Lung (tissue), 12 donors: ENCODE measurements around the gene GINM1. TPM values are rescaled to one million over a fixed set of nuclear protein-coding genes. Genes with fewer than 3 reads are reported as not detected.

Source experiments
- ATAC-seq: fragments of 200-7000 bp; cut with Tn5 transposase; one replicate; pipeline ENCODE4 v1.9.1; 2020; ENCODE audit warnings: moderate number of reproducible peaks; ENCODE audit not compliant: insufficient read depth, low FRiP score
- DNase-seq, 3 donors: peaks; one replicate each; pipeline ENCODE4 v3.0.0-alpha.2; 2013 to 2017
- H3K27ac ChIP-seq, 2 donors: one replicate each; pipeline ENCODE4 v1.5.1; 2013; ENCODE audit warnings: mild to moderate bottlenecking in 2 of 2, moderate library complexity in 2 of 2, control low read depth in 1 of 2, inconsistent platforms in 1 of 2, low read depth in 1 of 2, low read length in 1 of 2
- H3K27me3 ChIP-seq, 3 donors: one replicate each; pipeline ENCODE4 v1.5.1; 2013; ENCODE audit warnings: low read length in 2 of 3; ENCODE audit not compliant: control insufficient read depth in 3 of 3, insufficient read depth in 3 of 3
- H3K36me3 ChIP-seq, 4 donors: one replicate each; pipeline ENCODE4 v1.5.1; 2013; ENCODE audit warnings: low read length in 4 of 4, mild to moderate bottlenecking in 1 of 4, moderate library complexity in 1 of 4; ENCODE audit not compliant: control insufficient read depth in 4 of 4, insufficient read depth in 4 of 4
- H3K4me1 ChIP-seq, 5 donors: one replicate each; pipeline ENCODE4 v1.5.1; 2013; ENCODE audit warnings: low read length in 5 of 5, mild to moderate bottlenecking in 2 of 5, moderate library complexity in 1 of 5; ENCODE audit not compliant: control insufficient read depth in 5 of 5, insufficient read depth in 5 of 5
- H3K4me3 ChIP-seq: one replicate; pipeline ENCODE4 v1.5.1; 2013; ENCODE audit warnings: mild to moderate bottlenecking, control low read depth, moderate library complexity
- H3K9ac ChIP-seq, 2 donors: one replicate each; pipeline ENCODE4 v1.5.1; 2013; ENCODE audit warnings: low read length in 2 of 2, control low read depth in 1 of 2; ENCODE audit not compliant: insufficient read depth in 1 of 2
- H3K9me3 ChIP-seq, 4 donors: one replicate each; pipeline ENCODE4 v1.5.1; 2013; ENCODE audit warnings: low read length in 3 of 4, mild to moderate bottlenecking in 1 of 4, moderate library complexity in 1 of 4; ENCODE audit not compliant: control insufficient read depth in 4 of 4, insufficient read depth in 3 of 4
- WGBS, 2 donors: extraction: QIAGEN DNeasy Blood & Tissue Kit; methylation state at CpG; one replicate each; pipeline ENCODE4 v1.1.7; 2013; 5-methylcytosine and 5-hydroxymethylcytosine counted together
- polyA plus RNA-seq, 2 donors: library from polyadenylated mRNA; stranded (reverse); fragments of 200-250 nt; gene quantifications; one replicate each; pipeline ENCODE4 v1.2.1, GENCODE V29; 2013
- total RNA-seq, 2 donors: library from RNA; depleted of rRNA in 1 of 2; stranded (reverse); fragments of >200 nt in 1 of 2; gene quantifications; one replicate each; pipeline ENCODE4 v1.2.1, GENCODE V29; 2014 to 2021
- TF ChIP-seq, protein P1 (sequence below): IDR thresholded peaks from 2 replicates; pipeline ENCODE4 v1.5.1; 2012; ENCODE audit warnings: mild to moderate bottlenecking; ENCODE audit errors: control extremely low read depth, extremely low read depth
- donor health status: control.
- donor health status: control.
- donor health status: Bipolar disorder and iron deficiency.
- donor health status: healthy.
- donor health status: DM: yes; HTN: yes; CAD: no.

GINM1 gene
- total and polyA plus RNA-seq, 4 donors = 32.1 to 62.3 (median 36.1) TPM

- ATAC-seq = no peak
- Histone ChIP-seq H3K27me3 (no peaks in the 10 kb centered on the region), H3K4me1 (no peaks in the 10 kb centered on the region), H3K9ac (no peak overlapping the region), H3K36me3 (peaks cover 12 to 35% (median 22%) of the 10 kb centered on the region in 4 donors), H3K9me3 (no peaks in the 10 kb centered on the region), H3K4me3 (no peak overlapping the region), H3K27ac (no peak overlapping the region)
- 95 to 99% methylated on average over 2 of the region's 2 CpGs for WGBS, 2 donors
- TF ChIP-seq, protein P1, sequence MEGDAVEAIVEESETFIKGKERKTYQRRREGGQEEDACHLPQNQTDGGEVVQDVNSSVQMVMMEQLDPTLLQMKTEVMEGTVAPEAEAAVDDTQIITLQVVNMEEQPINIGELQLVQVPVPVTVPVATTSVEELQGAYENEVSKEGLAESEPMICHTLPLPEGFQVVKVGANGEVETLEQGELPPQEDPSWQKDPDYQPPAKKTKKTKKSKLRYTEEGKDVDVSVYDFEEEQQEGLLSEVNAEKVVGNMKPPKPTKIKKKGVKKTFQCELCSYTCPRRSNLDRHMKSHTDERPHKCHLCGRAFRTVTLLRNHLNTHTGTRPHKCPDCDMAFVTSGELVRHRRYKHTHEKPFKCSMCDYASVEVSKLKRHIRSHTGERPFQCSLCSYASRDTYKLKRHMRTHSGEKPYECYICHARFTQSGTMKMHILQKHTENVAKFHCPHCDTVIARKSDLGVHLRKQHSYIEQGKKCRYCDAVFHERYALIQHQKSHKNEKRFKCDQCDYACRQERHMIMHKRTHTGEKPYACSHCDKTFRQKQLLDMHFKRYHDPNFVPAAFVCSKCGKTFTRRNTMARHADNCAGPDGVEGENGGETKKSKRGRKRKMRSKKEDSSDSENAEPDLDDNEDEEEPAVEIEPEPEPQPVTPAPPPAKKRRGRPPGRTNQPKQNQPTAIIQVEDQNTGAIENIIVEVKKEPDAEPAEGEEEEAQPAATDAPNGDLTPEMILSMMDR = no peak
- DNase-seq = no peak
Measured at GRCh38 chr6:149592983-149593382, 26.8 kb downstream of the GINM1 start.

GRCh38 chr6:149593408-149593807, 27.2 kb downstream of the GINM1 start:
- ATAC-seq = no peak
- Histone ChIP-seq H3K36me3 (peaks cover 12 to 32% (median 22%) of the 10 kb centered on the region in 4 donors), H3K27ac (no peak overlapping the region), H3K27me3 (no peaks in the 10 kb centered on the region), H3K4me1 (no peaks in the 10 kb centered on the region), H3K9me3 (no peaks in the 10 kb centered on the region), H3K9ac (no peak overlapping the region), H3K4me3 (no peak overlapping the region)
- DNase-seq = no peak
- WGBS, 2 donors = 100% methylated on average over 1 of the region's 1 CpG
- TF ChIP-seq, protein P1 = no peak

DNA sequence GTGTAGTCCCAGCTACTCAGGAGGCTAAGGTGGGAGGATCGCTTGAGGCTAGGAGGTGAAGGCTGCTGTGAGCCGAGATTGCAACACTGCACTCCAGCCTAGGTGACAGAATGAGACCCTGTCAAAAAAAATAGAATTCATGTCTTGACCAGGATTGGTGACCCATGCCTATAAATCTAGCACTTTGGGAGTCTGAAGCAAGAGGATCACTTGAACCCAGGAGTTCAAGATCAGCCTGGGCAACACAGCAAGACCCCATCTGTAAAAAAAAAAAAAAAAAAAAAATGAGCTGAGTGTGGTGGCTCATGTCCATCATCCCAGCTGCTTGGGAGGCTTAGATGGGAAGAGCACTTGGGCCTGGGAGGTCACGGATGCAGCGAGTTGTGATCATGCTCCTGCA, 34.3 kb downstream of the GINM1 start:
- H3K4me3 ChIP-seq = no peak overlapping the region
- 97 to 99% methylated on average over 4 of the region's 4 CpGs for WGBS, 2 donors

More for the DNA sequence above, 34.3 kb downstream of the GINM1 start:
- Histone ChIP-seq H3K27ac (no peak overlapping the region), H3K27me3 (no peaks in the 10 kb centered on the region), H3K9me3 (no peaks in the 10 kb centered on the region), H3K9ac (no peak overlapping the region), H3K4me1 (no peaks in the 10 kb centered on the region), H3K36me3 (peaks cover 8 to 21% (median 11%) of the 10 kb centered on the region in 4 donors)
- TF ChIP-seq, protein P1 = no peak
- no peak for ATAC-seq
- no peak for DNase-seq
